ENCODE measurements around the gene ARHGEF37. TPM values are rescaled to one million over a fixed set of nuclear protein-coding genes. Genes with fewer than 3 reads are reported as not detected.

ARHGEF37 gene
- total RNA-seq, 1 experiment from 2014 or later: 0.64 TPM

- no peaks in the 10 kb centered on the region for H3K27me3 ChIP-seq (replicated peaks; ENCODE audit: insufficient read depth, low read depth, low read length, poor library complexity)
- BruUV-seq (replicated peaks): no TSS peak
- intact Hi-C loops (cut with micrococcal nuclease; ENCODE audit: unreplicated experiment): no loop called here
- no peak for TF ChIP-seq EZH2 (IDR thresholded peaks at IDR 0.05; ENCODE audit: borderline replicate concordance, low read depth, low read length, poor library complexity, severe bottlenecking)
- TF ChIP-seq CTCF (conservative IDR thresholded peaks at IDR 0.05; ENCODE audit: low read depth, low read length): no peak
- peaks cover 64% of the 10 kb centered on the region for H3K36me3 ChIP-seq (ENCODE audit: insufficient read depth, low read length, poor library complexity, severe bottlenecking)
- no peak overlapping the region for H3K4me3 ChIP-seq (ENCODE audit: low read depth, low read length, poor library complexity, severe bottlenecking)
- H3K4me1 ChIP-seq (ENCODE audit: insufficient read depth, low read length, poor library complexity, severe bottlenecking): peaks cover 33% of the 10 kb centered on the region
- DNase-seq (ENCODE audit: low spot score): no peak
- no peak overlapping the region for H3K27ac ChIP-seq (ENCODE audit: low read depth, low read length, poor library complexity, severe bottlenecking)
- CTCF ChIA-PET: interaction anchor here (0.6 kb wide), 1 partner anchor 17 kb away, joined by 11 read pairs; no protein-coding TSS in a partner anchor
- no peaks in the 10 kb centered on the region for H3K9me3 ChIP-seq (ENCODE audit: low read depth, low read length, poor library complexity, severe bottlenecking)
- POLR2A ChIA-PET (ENCODE audit: low non-redundant PET): interaction anchor here (0.7 kb wide), 1 partner anchor 61 kb away, joined by 4 read pairs; no protein-coding TSS in a partner anchor
These were observed 34.3 kb upstream of the ARHGEF37 start for GRCh38 chr5:149546974-149547373.

- CTCF ChIA-PET: no interaction called here
- Histone ChIP-seq H3K9me3 (ENCODE audit: low read depth, low read length, poor library complexity, severe bottlenecking) (no peaks in the 10 kb centered on the region), H3K27me3 (replicated peaks; ENCODE audit: insufficient read depth, low read depth, low read length, poor library complexity) (no peaks in the 10 kb centered on the region), H3K4me3 (ENCODE audit: low read depth, low read length, poor library complexity, severe bottlenecking) (peak overlapping the region; percentile 91), H3K27ac (ENCODE audit: low read depth, low read length, poor library complexity, severe bottlenecking) (peak overlapping the region; percentile 95), H3K36me3 (ENCODE audit: insufficient read depth, low read length, poor library complexity, severe bottlenecking) (peaks cover 48% of the 10 kb centered on the region), H3K4me1 (ENCODE audit: insufficient read depth, low read length, poor library complexity, severe bottlenecking) (peaks cover 30% of the 10 kb centered on the region)
- intact Hi-C loops (cut with micrococcal nuclease; ENCODE audit: unreplicated experiment): no loop called here
- peak; percentile 73 for DNase-seq (ENCODE audit: low spot score)
- no peak for TF ChIP-seq CTCF (conservative IDR thresholded peaks at IDR 0.05; ENCODE audit: low read depth, low read length)
- no peak for TF ChIP-seq EZH2 (IDR thresholded peaks at IDR 0.05; ENCODE audit: borderline replicate concordance, low read depth, low read length, poor library complexity, severe bottlenecking)
- TSS peak; percentile 21 for BruUV-seq (replicated peaks)
- POLR2A ChIA-PET (ENCODE audit: low non-redundant PET): interaction anchor here (1.1 kb wide), 1 partner anchor 13 kb away, joined by 3 read pairs; no protein-coding TSS in a partner anchor
These were observed 31.6 kb upstream of the ARHGEF37 start for GRCh38 chr5:149549461-149550267.

- peak overlapping the region; percentile 91 for H3K4me3 ChIP-seq (ENCODE audit: low read depth, low read length, poor library complexity, severe bottlenecking)
- H3K36me3 ChIP-seq (ENCODE audit: insufficient read depth, low read length, poor library complexity, severe bottlenecking): peaks cover 44% of the 10 kb centered on the region
- POLR2A ChIA-PET (ENCODE audit: low non-redundant PET): interaction anchor here (1.1 kb wide), 1 partner anchor 12 kb away, joined by 3 read pairs; no protein-coding TSS in a partner anchor
- no peaks in the 10 kb centered on the region for H3K27me3 ChIP-seq (replicated peaks; ENCODE audit: insufficient read depth, low read depth, low read length, poor library complexity)
- intact Hi-C loops (cut with micrococcal nuclease; ENCODE audit: unreplicated experiment): no loop called here
- DNase-seq (ENCODE audit: low spot score): no peak
- TSS peak; percentile 36 for BruUV-seq (replicated peaks)
- H3K4me1 ChIP-seq (ENCODE audit: insufficient read depth, low read length, poor library complexity, severe bottlenecking): peaks cover 30% of the 10 kb centered on the region
- no peak for TF ChIP-seq CTCF (conservative IDR thresholded peaks at IDR 0.05; ENCODE audit: low read depth, low read length)
- TF ChIP-seq EZH2 (IDR thresholded peaks at IDR 0.05; ENCODE audit: borderline replicate concordance, low read depth, low read length, poor library complexity, severe bottlenecking): no peak
- CTCF ChIA-PET: no interaction called here
- peak overlapping the region; percentile 95 for H3K27ac ChIP-seq (ENCODE audit: low read depth, low read length, poor library complexity, severe bottlenecking)
- H3K9me3 ChIP-seq (ENCODE audit: low read depth, low read length, poor library complexity, severe bottlenecking): no peaks in the 10 kb centered on the region
These were observed 31.1 kb upstream of the ARHGEF37 start for GRCh38 chr5:149550268-149550583.

All from A673 (cell line).